Stimulated activated CD4-positive, alpha-beta T cell treated with anti-CD3 and anti-CD28 coated beads, Interleukin-4, amount 100 ng/mL, for 4 hours (primary cell): ENCODE measurements around the gene CFAP68.

Experiments
- DNase-seq, 2 experiments: peaks; one replicate each; pipeline ENCODE4 v3.0.0-alpha.2; 2020

CFAP68 gene, protein sequence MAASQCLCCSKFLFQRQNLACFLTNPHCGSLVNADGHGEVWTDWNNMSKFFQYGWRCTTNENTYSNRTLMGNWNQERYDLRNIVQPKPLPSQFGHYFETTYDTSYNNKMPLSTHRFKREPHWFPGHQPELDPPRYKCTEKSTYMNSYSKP

DNA sequence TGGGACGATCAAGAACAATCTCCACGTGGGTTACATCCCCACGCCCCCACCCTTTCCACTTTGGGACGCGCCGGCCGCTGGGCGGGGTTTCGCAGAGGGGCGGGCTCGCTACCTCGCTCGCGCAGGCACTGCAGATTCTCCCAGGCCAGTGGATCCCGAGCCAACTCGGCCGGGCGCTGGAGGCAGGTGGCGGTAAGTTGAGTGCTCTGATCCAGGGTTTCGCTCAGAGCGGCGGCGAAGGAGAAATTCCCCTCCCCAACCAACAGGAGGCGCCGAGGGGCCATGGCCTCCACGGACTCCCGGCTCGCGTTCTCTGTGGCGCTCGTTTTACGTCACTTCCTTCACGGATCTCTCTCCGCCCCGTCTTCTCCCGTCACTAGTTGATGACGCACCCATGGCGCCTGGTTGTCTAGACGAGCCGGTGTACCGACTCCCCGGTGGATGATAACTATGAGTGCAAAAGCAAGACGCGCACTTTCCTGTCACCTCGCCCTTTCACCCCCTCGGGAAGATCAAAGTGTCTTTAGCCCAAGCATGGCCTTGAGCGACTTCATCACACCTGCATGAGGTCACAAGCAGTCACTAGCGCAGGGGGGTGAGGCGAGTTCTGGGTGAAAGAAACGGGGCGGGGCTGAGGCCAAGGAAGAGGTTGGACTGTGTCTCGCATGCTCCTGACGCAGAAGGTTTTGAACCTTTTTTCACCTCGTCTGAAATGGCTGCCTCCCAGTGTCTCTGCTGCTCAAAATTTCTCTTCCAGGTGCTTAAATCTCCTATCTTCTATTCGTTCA lies at the start of gene CFAP68, which contains the start of gene FDXACB1:
TSS of gene CFAP68 (plus strand) at position 693 of the 788 bp plus-strand sequence. CDS start at position 713, 20 bp downstream.
TSS of gene FDXACB1 (minus strand) at position 317 of the 788 bp plus-strand sequence. CDS start at position 284, 33 bp downstream.
- peak; percentile 84 to 94 for DNase-seq

DNA sequence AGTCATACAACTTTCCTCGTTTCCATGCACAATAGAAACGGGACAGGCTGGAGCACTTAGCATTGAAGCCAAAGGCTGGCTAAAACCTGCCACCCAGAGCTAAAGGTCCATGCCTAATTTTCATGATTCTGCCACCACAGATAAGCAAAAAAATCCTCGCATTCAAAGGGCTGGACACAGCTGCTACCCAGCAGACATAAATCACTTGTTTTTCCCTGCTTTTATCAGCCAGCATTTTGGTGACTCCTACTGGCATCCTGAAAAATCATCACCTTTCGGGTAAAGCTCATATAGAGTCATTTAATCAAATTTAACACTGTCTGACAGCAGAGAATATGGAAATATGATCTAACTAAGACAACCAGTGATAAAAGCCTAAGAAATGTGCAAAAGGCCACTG lies 45.8 kb upstream of the CFAP68 start:
- DNase-seq = no peak

DNA sequence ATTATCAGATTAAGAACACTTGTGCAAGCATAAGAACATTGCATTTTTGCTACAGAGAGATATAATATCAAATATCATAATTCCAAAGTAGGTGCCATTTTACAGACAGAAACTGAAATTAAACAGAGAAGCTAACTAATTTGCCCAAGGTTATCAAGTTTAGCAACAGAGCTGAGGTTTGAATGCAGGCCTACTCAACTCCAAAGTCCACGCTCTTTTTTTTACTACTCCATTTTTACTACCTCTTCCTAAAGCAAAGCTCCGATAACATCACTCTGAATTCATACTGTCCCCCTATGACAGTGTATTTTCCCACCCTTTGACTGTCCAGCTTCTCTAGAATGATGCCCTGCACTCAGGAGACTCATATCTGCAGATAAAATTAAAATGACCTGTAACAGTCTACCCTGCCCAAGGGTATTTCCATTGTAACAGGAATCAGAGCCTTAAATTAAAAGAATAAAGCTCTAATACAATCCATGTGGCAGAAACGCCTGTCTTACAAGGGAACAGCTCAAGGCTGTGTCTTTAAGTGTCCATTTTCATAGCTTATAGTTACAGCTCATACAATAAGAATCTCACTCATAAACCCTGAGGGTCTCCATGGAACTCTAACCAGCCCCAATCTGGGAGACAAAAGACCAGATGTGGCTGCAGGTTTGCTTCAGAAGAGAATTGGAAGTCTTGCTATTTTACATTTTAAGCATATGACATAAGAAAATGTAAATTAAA lies 44.7 kb upstream of the CFAP68 start:
- DNase-seq = no peak

DNA sequence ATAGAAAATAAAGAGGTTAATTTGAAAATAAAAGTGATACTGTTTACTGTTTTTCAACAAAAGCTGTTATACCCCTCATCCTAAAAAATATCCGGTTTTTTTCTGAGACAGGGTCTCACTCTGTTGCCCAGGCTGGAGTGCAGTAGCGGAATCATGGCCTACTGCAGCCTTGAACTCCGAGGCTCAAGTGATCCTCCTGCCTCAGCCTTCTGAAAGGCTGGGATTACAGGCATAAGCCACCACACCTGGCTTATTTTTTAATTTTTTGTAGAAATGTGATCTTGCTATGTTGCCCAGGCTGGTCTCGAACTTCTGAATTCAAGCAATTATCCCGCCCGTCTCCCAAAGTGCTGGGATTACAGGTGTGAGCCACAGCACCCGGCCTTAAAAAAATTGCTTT lies 43.7 kb upstream of the CFAP68 start:
- DNase-seq = no peak

DNA sequence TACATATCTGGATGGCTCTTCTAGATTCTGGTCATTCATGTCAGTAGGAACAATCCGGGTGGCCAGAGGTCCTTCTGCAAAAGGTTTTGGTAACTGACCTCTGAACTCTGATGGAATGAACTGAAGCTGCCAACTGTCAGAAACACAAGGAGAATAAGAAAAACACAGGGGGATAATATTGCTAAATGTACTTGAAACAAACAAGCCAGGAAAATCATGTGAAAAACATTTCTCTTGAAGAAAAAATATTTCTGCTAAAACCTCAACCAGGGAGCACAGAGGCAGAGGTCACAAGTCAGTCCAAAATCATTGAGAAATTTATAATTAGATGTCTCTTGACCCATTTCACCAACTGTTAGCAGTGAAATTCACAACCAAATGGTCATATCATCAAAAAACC lies 43.2 kb upstream of the CFAP68 start:
- DNase-seq = no peak

DNA sequence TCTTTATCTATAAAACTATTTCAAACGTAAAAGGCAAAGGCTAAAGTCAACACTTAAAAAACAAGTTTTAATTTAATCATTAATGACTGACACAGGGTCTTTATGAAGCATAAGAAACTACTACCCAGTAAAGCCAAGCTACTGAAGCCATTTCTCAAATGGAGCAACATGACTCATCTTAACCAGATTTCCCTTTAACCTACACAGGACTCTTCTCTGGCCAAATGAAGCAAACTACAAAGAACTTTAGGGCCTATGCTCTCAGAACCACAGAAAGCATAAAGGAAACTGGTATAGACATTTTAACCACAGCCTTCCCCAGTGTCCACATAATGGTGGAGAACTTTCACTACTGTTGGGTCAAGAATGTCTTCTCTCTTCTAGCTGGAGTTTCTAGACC lies 42.6 kb upstream of the CFAP68 start:
- DNase-seq = no peak

DNA sequence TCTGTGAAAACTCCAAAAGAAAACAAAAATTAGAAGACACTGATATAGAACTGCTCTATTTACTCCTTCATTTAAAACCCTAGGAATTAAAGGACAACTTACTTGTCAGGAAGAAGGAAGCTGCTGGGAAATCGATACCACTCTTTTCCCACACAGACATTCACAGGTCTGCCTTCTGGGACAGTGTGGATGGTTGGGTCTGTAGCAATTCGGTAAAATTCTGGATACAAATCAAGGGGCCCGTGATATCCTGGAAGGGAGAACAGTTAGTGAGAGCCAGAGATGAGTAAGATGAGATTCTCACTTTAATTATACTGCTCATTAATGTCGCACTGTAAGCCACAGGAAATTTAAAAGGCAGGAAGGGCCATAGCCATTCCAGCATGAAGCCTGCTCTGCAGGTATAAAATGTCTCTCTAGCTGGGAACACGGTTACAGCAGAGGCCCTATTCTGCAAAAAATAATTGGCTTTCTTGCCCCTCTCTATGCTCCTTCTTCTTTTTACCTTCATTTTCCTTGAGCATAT lies 41.9 kb upstream of the CFAP68 start:
- no peak for DNase-seq

DNA sequence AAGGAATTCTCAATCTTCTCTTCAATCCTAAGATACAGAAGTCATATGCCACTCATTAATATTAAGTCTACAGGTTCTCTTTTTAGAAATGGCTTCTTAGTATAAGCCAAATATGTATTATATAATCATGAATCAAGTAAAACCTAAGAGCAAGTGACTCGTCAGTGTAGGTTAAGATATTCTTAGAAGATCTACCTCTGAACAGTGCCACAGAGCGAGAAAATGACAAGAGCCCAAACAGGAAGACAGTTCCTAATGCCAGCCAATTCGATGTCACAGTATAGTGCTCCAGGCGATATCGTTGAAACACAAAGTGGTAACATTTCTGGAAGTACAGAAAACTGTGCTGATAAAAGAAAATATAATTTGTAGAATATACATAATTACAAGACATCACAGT lies 41.3 kb upstream of the CFAP68 start:
- no peak for DNase-seq

DNA sequence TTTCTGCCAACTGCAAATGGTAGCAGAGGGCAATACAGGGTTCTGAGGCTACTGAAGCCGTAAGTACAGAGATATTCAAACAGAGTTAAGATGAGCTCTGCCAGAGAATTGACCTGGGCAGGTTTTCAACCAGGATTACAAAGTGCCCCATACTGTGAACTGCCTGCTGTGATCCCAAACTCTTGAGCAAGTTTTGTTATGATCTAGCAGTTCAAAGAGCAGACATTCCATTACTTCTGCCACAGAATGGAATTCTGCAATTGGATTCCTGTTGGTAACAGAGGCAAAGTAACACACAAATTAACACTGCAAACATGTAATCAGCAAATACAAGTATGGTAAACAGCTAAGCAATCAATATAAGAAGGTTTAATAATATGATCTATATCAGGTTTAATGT lies 39.2 kb upstream of the CFAP68 start:
- no peak for DNase-seq

DNA sequence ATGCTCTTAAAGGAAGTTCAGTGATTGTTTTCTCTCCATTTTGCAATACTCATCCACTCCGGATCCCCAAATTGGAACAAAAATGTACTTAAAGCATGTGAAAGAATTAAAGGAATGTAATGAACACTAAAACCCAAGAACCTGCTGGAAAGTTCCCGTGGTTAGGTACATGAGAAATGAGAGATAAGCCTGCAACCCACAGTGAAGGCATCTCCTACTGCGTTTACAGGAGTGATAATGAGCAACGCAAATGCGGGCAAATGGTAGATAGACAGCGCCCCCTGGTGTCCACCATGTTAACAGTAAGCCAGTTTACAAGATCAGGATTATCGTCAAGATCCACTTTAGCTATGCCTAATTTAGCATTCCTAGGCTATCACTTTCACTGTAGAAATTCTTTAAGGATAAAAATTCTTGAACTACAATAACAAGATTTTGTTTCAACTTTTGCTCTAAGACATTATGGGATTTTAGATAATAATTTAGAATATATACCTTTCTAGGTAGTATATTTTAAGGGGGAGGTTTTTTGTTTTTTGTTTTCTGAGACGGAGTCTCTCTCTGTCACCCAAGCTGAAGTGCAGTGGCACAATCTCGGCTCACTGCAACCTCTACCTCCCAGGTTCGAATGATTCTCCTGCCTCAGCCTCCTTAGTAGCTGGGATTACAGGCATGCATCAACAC lies 37.8 kb upstream of the CFAP68 start:
- peak; percentile 75 to 84 for DNase-seq

DNA sequence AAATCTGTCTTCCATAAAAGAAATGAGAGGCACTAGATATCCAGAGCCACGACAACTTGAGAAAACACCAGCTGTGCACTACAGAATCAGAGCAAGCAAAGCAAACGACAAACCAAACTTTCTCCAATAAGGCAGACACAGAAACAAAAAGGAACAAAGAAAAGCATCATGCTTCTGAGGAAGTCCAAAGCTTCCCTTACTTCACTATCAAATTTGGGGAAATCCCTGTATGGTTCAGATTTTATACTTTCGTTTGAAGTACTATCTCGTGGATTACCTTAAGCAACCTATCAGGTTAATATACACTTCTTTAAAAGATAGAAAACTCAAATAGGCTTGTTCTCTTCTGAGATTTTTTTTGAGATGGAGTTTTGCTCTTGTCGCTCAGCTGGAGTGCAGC lies 35.7 kb upstream of the CFAP68 start:
- no peak for DNase-seq

DNA sequence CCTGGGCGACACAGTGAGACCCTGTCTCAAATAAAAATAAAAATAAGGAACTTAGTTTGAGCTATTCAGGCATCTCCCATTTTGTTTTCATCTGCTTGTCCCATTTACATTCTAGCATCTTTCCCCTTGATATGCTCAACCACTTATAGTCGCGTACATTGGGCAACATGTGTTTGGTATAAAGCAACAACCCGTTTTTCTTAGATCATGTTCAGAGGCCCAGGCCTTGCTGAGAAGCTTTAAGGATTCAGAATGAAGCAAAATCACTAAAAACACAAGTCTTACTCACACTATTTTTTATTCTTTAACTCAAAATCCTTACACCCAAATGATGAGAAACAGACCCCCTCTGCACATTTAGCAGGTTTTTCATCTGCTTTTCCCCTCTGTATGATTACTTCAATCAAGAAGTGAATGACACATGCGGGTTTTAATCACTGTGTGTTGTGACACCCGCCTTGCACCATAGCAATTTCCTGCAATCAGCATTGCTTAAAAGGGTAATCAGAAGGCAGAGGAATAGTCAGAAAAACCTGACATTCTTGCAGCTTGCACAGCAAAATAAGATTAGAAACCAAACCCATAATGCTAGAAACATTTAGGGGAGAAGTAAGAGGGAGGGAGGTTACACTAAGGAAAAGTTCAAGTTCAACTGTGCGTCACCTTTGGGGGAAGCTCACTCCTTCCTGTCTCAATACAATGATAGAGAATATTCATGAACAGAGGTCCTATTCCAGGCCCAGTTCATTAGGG lies 33.9 kb upstream of the CFAP68 start:
- no peak for DNase-seq

DNA sequence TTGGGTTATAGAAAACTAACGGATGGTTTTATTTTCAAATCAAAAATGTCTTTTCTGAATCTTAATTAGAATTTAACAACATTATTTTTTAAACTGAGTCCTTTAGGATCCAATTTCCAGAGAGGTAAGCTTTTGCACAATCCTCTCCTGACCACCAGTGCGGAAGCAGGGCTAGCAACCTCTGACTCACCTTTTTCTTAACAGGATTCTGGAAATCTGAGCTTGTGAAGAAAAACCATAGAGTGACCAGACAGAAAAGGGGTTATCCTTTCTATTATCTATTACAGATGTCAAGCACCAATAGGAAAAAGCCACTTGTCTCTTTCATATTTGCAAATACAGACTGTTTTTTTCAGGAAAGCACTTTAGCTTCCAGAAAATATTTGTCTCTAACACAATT lies 33.3 kb upstream of the CFAP68 start:
- DNase-seq = no peak

DNA sequence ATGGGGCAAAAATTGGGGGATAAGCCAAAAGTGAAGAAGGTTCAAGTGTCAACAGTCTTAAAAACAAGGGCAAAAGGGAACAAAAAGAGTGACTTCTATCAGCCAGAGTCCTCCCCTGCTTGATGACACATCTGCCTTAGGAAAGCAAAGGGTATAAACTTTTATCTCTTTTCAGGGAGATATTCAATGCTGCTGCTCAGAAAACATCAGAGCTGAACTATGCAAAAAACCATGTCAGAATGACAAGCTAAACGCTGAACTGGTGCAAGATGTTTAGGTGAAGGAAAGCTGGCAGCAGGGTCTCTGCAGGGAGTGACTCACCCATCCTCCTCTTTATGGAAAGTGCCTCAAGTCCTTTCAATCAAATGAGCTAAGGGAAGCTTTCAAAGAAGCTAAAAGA lies 32.7 kb upstream of the CFAP68 start:
- DNase-seq = no peak

DNA sequence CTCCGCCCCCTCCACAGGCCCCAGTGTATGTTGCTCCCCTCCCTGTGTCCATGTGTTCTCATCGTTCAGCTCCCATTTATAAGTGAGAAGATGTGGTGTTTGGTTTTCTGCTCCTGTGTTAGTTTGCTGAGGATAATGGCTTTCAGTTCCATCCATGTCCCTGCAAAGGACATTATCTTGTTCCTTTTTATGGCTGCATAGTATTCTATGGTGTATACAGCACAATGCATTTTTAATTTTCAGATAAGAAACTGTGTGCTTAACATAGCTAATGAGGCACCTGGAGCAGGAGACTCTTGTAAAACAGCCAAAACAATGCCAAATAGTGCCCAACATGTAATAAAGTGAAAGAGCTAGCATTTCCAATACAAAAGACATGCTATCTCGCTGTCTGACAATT lies 29.7 kb upstream of the CFAP68 start:
- no peak for DNase-seq

DNA sequence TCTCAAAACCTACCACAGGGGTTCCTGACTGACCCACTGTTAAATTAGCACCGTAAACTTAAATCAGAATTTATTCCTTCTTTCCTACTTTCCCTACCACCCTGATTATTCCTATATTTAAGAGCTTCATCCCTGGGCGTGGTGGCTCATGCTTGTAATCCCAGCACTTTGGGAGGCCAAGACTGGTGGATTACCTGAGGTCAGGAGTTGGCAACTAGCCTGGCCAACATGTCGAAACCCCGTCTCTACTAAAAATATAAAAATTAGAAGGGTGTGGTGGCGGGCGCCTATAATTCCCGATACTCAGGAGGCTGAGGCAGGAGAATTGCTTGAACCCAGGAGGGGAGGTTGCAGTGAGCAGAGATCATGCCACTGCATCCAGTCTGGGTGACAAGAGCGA lies 28.3 kb upstream of the CFAP68 start:
- no peak for DNase-seq

DNA sequence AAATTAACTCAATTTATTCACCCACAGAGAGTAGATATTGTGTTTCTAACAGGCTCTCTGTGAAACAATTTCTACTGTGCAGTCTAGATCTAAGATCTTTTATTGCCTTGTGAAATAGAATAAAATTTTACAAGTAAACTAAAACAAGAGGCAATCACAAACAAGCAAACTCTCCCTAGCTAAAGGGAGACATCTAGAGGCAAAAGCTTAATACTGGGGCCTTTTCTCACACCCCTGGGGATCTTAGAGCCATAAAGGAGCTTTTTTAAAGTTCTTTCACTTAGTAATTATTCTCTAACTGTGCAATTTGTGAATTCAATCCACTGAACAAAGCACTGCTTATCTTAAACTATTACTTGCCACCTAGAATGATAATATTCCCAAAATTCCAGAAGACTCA lies 27.7 kb upstream of the CFAP68 start:
- no peak for DNase-seq

DNA sequence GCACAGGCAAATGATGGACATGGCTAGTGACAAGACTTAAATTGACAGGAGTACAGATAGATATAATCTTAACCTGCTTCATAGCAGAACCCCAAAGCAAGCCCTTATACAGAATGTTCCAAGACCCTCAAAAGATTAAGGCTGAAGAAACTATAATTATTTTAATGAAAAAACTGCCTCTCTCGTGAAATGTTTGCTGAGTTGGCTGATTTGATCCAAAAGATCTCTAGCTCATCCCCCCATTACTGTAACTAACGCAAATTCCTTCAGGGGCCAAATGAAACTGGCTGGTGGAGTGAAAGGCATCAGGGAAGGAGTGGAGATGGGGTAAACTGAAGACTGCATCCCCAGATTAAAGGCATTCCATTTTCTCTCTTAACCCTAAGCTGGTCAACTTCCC lies 27.2 kb upstream of the CFAP68 start:
- no peak for DNase-seq

DNA sequence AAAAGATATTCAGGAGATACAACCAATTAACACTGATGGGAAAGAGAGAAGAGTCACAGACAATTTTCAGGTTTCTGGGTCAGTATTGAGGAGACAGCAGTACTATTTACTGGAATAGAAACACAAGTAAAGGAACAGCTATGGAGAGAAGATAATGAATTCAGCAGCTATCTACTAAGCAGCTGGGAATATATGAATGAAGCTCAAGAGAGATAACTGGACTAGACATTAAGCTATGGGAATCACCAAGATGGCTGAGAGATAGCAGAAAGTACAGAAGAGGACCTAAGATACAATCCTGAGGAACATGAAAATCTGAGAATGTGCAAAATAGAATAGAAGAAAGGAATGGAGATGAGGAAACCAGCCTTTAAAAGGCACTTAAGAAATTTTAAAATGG lies 23.8 kb upstream of the CFAP68 start:
- DNase-seq = no peak

DNA sequence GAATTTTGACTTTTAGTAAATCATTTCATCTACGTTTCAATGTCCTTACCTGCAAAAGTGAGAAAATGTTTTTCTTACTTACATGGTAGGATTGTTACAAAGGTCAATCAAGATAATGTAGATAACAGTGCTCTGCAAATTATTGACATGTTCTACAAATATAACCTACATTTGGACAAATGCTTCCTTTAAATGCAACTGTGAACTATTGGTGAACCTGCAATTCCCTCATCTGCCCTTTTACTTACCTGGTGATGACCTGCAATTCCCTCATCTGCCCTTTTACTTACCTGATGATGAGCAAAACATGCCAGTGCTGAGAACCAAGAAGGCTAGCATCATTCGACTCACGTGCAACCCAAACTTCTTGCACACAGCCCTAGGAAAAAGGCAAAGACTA lies 19.1 kb upstream of the CFAP68 start:
- DNase-seq = no peak

DNA sequence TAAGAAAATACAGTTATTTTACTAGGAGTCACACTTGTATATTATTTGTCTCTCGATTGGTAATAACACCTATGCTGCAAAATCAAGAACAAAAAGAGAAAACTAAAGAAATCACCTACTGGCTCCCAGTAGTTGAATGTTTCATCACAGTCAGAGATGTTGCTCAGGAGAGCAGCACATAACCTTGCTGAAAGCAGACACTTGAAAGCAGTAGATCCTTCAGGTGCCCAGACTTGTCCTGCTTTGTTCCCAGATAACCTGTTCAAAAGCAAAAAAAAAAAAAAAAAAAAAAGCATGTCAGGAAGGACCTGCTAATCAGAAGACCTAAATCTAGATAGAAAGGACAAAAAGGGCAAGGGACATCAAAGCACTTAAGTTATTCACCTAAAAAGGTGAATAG lies 9.2 kb upstream of the CFAP68 start:
- no peak for DNase-seq

DNA sequence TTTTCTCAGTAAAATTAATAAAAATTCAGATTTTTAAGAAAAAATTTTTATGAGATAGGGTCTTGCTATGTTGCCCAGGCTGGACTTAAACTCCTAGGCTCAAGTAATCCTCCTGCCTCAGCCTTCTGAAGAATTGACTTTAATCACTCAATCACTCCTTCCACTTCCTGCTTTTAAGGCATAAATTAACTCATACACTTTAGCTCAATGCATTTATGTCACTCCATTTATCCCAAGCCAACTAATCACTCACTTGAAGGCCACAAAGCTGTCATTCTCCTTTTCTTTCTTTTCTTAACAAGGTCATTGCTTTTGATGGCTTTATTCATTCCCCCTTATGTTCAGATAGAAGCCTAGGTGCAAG lies 8.8 kb upstream of the CFAP68 start:
- DNase-seq = no peak
